ENCODE measurements around the gene MYEOV. TPM values are rescaled to one million over a fixed set of nuclear protein-coding genes. Genes with fewer than 3 reads are reported as not detected.

MYEOV gene
- total RNA-seq, 4 donors from 2014 or later, result not detected

DNA sequence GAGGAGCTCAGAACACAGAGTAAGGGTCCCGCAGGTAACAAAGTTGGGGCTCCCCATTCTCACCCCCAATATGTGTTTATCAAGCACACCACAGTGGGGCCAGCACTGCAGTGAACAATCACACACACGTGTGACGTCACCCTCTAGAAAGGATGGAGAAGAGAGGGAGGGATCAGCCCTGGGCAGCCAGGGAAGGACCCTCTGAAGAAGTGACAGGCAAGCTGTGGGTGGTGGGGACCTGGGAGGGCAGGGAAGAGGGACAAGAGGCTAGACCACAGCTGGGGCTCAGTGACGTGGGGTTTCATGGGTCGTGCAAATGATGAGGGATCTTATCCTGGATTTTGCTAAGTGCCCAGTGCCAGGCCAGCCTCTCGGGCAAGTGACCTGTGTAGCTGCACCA, 28.7 kb upstream of the MYEOV start:
- no peak for TF ChIP-seq POLR2AphosphoS5 (IDR thresholded peaks at IDR 0.05)
- TF ChIP-seq POLR2A (IDR thresholded peaks at IDR 0.05), result no peak
- TF ChIP-seq EP300 (IDR thresholded peaks at IDR 0.05), result no peak
- no peak for TF ChIP-seq CTCF (IDR thresholded peaks at IDR 0.05)
- peaks cover 16% of the 10 kb centered on the region for H3K27me3 ChIP-seq
- H3K4me3 ChIP-seq, result no peak overlapping the region
- H3K4me1 ChIP-seq, result peaks cover 0 to 8% (median 0%) of the 10 kb centered on the region in 3 donors
- H3K9me3 ChIP-seq, result peaks cover 0 to 4% (median 0%) of the 10 kb centered on the region in 3 donors
- ATAC-seq, result no peak
- 80% methylated on average over 2 of the region's 6 CpGs; no CpG with 5 or more reads in 1 of the 2 donors for WGBS, 2 donors (ENCODE audit: low coverage in 1 of 2)
- no peak overlapping the region for H3K27ac ChIP-seq
- H3K36me3 ChIP-seq, result no peaks in the 10 kb centered on the region

GRCh38 chr11:69265911-69266510, 27.9 kb upstream of the MYEOV start:
- no peaks in the 10 kb centered on the region for H3K36me3 ChIP-seq
- peaks cover 0 to 8% (median 0%) of the 10 kb centered on the region in 3 donors for H3K4me1 ChIP-seq
- peaks cover 16% of the 10 kb centered on the region for H3K27me3 ChIP-seq
- TF ChIP-seq POLR2A (IDR thresholded peaks at IDR 0.05) (no peak), POLR2AphosphoS5 (IDR thresholded peaks at IDR 0.05) (no peak), CTCF (IDR thresholded peaks at IDR 0.05) (no peak), EP300 (IDR thresholded peaks at IDR 0.05) (no peak)
- ATAC-seq, result no peak
- H3K9me3 ChIP-seq, result no peaks in the 10 kb centered on the region
- no peak overlapping the region for H3K4me3 ChIP-seq
- no peak overlapping the region for H3K27ac ChIP-seq
- WGBS, 2 donors (ENCODE audit: low coverage in 1 of 2), result 78% methylated on average over 5 of the region's 11 CpGs; no CpG with 5 or more reads in 1 of the 2 donors

GRCh38 chr11:69267395-69267805, 26.6 kb upstream of the MYEOV start:
- Histone ChIP-seq H3K9me3 (no peaks in the 10 kb centered on the region), H3K36me3 (no peaks in the 10 kb centered on the region), H3K27ac (no peak overlapping the region), H3K4me1 (peaks cover 0 to 8% (median 0%) of the 10 kb centered on the region in 3 donors), H3K4me3 (no peak overlapping the region), H3K27me3 (peaks cover 16% of the 10 kb centered on the region)
- no peak for ATAC-seq
- 62% methylated on average over 12 of the region's 12 CpGs; no CpG with 5 or more reads in 1 of the 2 donors for WGBS, 2 donors (ENCODE audit: low coverage in 1 of 2)
- TF ChIP-seq EP300 (IDR thresholded peaks at IDR 0.05), result no peak
- TF ChIP-seq POLR2AphosphoS5 (IDR thresholded peaks at IDR 0.05), result no peak
- no peak for TF ChIP-seq CTCF (IDR thresholded peaks at IDR 0.05)
- no peak for TF ChIP-seq POLR2A (IDR thresholded peaks at IDR 0.05)

GRCh38 chr11:69268911-69269310, 25.0 kb upstream of the MYEOV start:
- no peaks in the 10 kb centered on the region for H3K9me3 ChIP-seq
- H3K27me3 ChIP-seq, result peaks cover 16% of the 10 kb centered on the region
- H3K36me3 ChIP-seq, result no peaks in the 10 kb centered on the region
- no peak for TF ChIP-seq EP300 (IDR thresholded peaks at IDR 0.05)
- no peak for TF ChIP-seq POLR2A (IDR thresholded peaks at IDR 0.05)
- TF ChIP-seq POLR2AphosphoS5 (IDR thresholded peaks at IDR 0.05), result no peak
- no peak for TF ChIP-seq CTCF (IDR thresholded peaks at IDR 0.05)
- no peak overlapping the region for H3K27ac ChIP-seq
- H3K4me3 ChIP-seq, result no peak overlapping the region
- ATAC-seq, result no peak
- whole genome bisulfite sequencing, 2 donors (ENCODE audit: low coverage in 1 of 2), result 86 to 100% methylated on average over 2 to 8 of the region's 9 CpGs
- H3K4me1 ChIP-seq, result peaks cover 0 to 8% (median 0%) of the 10 kb centered on the region in 3 donors

DNA sequence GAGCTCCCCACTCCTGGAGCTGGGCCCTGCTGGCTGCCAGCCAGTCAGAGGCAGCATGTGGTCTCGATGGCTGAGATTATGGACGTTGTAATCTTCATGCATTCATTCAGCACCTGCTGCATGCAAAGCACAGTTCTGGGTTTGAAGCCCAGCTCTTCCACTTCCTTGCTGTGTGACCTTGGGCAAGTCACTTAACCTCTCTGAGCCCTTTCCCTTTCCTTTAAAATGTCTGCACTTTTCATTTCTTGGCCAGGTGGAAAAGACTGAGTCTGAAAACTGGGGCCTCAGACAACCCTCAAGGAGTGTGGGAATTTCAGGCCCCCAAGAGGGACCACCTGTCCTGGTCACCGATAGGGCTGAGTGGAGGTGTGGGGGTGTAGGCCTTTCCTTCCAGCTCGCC, 24.6 kb upstream of the MYEOV start:
- no peak for ATAC-seq
- Histone ChIP-seq H3K4me3 (no peak overlapping the region), H3K9me3 (no peaks in the 10 kb centered on the region), H3K36me3 (no peaks in the 10 kb centered on the region), H3K27me3 (peaks cover 16% of the 10 kb centered on the region), H3K27ac (no peak overlapping the region), H3K4me1 (peaks cover 0 to 8% (median 0%) of the 10 kb centered on the region in 3 donors)
- TF ChIP-seq POLR2AphosphoS5 (IDR thresholded peaks at IDR 0.05) (no peak), CTCF (IDR thresholded peaks at IDR 0.05) (no peak), POLR2A (IDR thresholded peaks at IDR 0.05) (no peak), EP300 (IDR thresholded peaks at IDR 0.05) (no peak)
- WGBS, 2 donors (ENCODE audit: low coverage in 1 of 2), result 100% methylated on average over 1 of the region's 4 CpGs; no CpG with 5 or more reads in 1 of the 2 donors
